OCI-LY7 (cell line): ENCODE data around the gene GDPD2. TPM values are rescaled to one million over a fixed set of nuclear protein-coding genes. Genes with fewer than 3 reads are reported as not detected.

Source experiments
- BruUV-seq: library from RNA; stranded (reverse); fragments of 400-500 nt; replicated peaks from 2 replicates; lab custom pipeline; 2021; lab: Mats Ljungman, UMichigan
- CTCF ChIA-PET: fragments of 300-600 bp; sonication (Branson Sonifier 250); formaldehyde crosslinking; loops from one replicate; lab custom pipeline; 2022; ENCODE audit warnings: antibody characterized with exemption; ENCODE audit not compliant: unreplicated experiment; lab: Charles Lee
- POLR2A ChIA-PET: fragments of 300-600 bp; sonication (Branson Sonifier 250); formaldehyde crosslinking; loops from one replicate; lab custom pipeline; 2022; ENCODE audit warnings: antibody characterized with exemption; lab: Charles Lee
- DNase-seq: peaks from one replicate; pipeline ENCODE4 v3.0.0-alpha.2; 2015; ENCODE audit warnings: low spot score
- H2AFZ ChIP-seq: fragments of 200-600 bp; sonication (generic), shearing (Covaris generic); 2 replicates; pipeline ENCODE4 v1.6.1; 2014; ENCODE audit warnings: mild to moderate bottlenecking, antibody characterized with exemption, low read length, moderate library complexity
- H3K27ac ChIP-seq: fragments of 200-600 bp; sonication (generic); 2 replicates; pipeline ENCODE4 v1.5.1; 2014; ENCODE audit warnings: mixed run types, low read depth, mild to moderate bottlenecking, moderate library complexity, low read length, inconsistent platforms; ENCODE audit not compliant: poor library complexity, severe bottlenecking
- H3K36me3 ChIP-seq: fragments of 200-600 bp; sonication (generic); 2 replicates; pipeline ENCODE4 v1.6.1; 2014; ENCODE audit warnings: mild to moderate bottlenecking, antibody characterized with exemption, low read length, moderate library complexity, mixed read lengths; ENCODE audit not compliant: insufficient read depth
- H3K4me1 ChIP-seq: fragments of 200-600 bp; sonication (generic); 2 replicates; pipeline ENCODE4 v1.5.1; 2014; ENCODE audit warnings: mild to moderate bottlenecking, low read length; ENCODE audit not compliant: insufficient read depth, poor library complexity, severe bottlenecking
- H3K4me2 ChIP-seq: fragments of 200-600 bp; sonication (generic); 2 replicates; pipeline ENCODE4 v1.6.1; 2014; ENCODE audit warnings: mild to moderate bottlenecking, low read length
- H3K4me3 ChIP-seq: fragments of 200-600 bp; sonication (generic); 2 replicates; pipeline ENCODE4 v1.5.1; 2014; ENCODE audit warnings: mild to moderate bottlenecking, low read depth, low read length; ENCODE audit not compliant: poor library complexity, severe bottlenecking
- H3K79me2 ChIP-seq: fragments of 200-600 bp; sonication (generic); 2 replicates; pipeline ENCODE4 v1.6.1; 2016; ENCODE audit warnings: low read depth, mild to moderate bottlenecking, low read length, moderate library complexity, mixed read lengths; ENCODE audit not compliant: insufficient read depth
- H3K9me2 ChIP-seq: fragments of 200-600 bp; sonication (generic); 2 replicates; pipeline ENCODE4 v1.6.1; 2016; ENCODE audit warnings: mild to moderate bottlenecking, low read length, mixed read lengths; ENCODE audit not compliant: insufficient read depth
- H3K9me3 ChIP-seq: fragments of 200-600 bp; sonication (generic); 2 replicates; pipeline ENCODE4 v1.6.1; 2014; ENCODE audit warnings: mild to moderate bottlenecking, mixed run types, low read length, mixed read lengths
- H4K20me1 ChIP-seq: fragments of 200-600 bp; sonication (generic); 2 replicates; pipeline ENCODE4 v1.6.1; 2014; ENCODE audit warnings: mild to moderate bottlenecking, antibody characterized with exemption, low read length, moderate library complexity, mixed read lengths; ENCODE audit not compliant: insufficient read depth
- EZH2phosphoT487 ChIP-seq: fragments of 200-600 bp; sonication (generic); IDR thresholded peaks from 2 replicates; pipeline ENCODE4 v1.6.1; 2018; ENCODE audit warnings: low read depth, borderline replicate concordance, mild to moderate bottlenecking, mixed run types, antibody characterized with exemption, low read length, moderate library complexity, mixed read lengths
- intact Hi-C: fragments of 100-400 bp; cut with micrococcal nuclease; formaldehyde crosslinking; loops from one replicate; pipeline ENCODE4 v1.10.0; 2022; ENCODE audit not compliant: unreplicated experiment
- small RNA-seq: library from RNA; depleted of rRNA; stranded (forward); fragments of <200 nt; gene quantifications from one replicate; pipeline ENCODE3, GENCODE V24; 2014
- total RNA-seq, 2 experiments: library from RNA; depleted of rRNA in 1 of 2; stranded (reverse); fragments of >200 nt in 1 of 2; shearing (Covaris generic) in 1 of 2; gene quantifications; 2 replicates each; pipeline ENCODE4 v1.2.3, GENCODE V29; 2014 to 2022
- TF ChIP-seq, protein P1 (sequence below): fragments of 200-600 bp; sonication (generic); conservative IDR thresholded peaks from 2 replicates; pipeline ENCODE4 v1.5.1; 2014; ENCODE audit warnings: mild to moderate bottlenecking, antibody characterized with exemption, low read length, moderate library complexity, mixed read lengths

The GDPD2 gene
- total RNA-seq, 2 experiments from 2014 or later, result 0.16 TPM; not detected in 1

DNA sequence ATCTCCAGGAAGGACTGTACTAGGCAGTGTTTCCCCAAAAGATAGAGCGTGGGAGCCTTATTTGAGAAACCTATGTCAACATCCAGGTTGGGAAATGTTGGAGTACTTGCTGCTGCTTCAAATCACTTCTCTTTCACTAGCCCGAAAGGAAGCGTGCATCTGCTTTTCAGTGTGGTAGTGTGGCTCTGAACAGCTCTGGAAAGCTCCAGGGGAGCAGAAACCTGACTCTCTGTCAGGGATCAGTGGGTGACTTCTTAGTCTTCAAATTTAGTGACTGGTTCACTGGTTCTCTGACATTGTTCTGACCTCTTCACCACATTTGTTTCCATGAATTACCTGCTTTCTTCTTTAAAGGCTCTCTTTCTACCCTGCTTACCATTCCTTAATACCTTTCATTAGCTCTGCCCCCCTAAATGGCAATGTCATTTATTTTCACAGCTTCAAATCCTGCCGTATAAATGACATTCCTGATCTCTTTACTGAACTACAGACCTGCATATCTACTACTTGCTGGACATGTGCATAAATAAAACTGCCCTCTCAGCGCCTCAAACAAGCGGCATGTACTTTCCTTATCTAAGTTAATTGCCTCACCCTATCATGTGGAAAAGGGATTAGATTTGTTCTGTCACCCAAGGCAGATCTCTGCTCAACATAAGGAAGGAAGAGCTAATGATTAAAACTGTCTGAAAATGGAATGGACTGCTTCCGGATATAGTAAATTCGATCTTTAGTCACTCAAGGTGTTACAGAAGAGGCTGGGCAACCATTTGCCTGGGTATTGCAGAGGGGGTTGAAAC is 58.6 kb downstream of the GDPD2 start:
- no peak for TF ChIP-seq EZH2phosphoT487
- TF ChIP-seq, protein P1, sequence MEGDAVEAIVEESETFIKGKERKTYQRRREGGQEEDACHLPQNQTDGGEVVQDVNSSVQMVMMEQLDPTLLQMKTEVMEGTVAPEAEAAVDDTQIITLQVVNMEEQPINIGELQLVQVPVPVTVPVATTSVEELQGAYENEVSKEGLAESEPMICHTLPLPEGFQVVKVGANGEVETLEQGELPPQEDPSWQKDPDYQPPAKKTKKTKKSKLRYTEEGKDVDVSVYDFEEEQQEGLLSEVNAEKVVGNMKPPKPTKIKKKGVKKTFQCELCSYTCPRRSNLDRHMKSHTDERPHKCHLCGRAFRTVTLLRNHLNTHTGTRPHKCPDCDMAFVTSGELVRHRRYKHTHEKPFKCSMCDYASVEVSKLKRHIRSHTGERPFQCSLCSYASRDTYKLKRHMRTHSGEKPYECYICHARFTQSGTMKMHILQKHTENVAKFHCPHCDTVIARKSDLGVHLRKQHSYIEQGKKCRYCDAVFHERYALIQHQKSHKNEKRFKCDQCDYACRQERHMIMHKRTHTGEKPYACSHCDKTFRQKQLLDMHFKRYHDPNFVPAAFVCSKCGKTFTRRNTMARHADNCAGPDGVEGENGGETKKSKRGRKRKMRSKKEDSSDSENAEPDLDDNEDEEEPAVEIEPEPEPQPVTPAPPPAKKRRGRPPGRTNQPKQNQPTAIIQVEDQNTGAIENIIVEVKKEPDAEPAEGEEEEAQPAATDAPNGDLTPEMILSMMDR, result no peak
- no TSS peak for BruUV-seq
- Histone ChIP-seq H3K4me3 (no peak overlapping the region), H4K20me1 (no peaks in the 10 kb centered on the region), H2AFZ (no peak overlapping the region), H3K27ac (no peak overlapping the region), H3K79me2 (no peaks in the 10 kb centered on the region), H3K9me3 (no peaks in the 10 kb centered on the region), H3K4me2 (no peak overlapping the region), H3K4me1 (no peaks in the 10 kb centered on the region), H3K9me2 (no peaks in the 10 kb centered on the region), H3K36me3 (no peaks in the 10 kb centered on the region)
- no peak for DNase-seq
- CTCF ChIA-PET, result no interaction called here
- intact Hi-C loops, result no loop called here
- POLR2A ChIA-PET, result interaction anchor here (0.6 to 1.0 kb wide), 4 partner anchors 19 to 1099 kb away, joined by 3 to 5 read pairs (median 4); no protein-coding TSS in a partner anchor

- ChIA-PET POLR2A (interaction anchor here (0.6 kb wide), 1 partner anchor 1100 kb away, joined by 4 read pairs; no protein-coding TSS in a partner anchor), CTCF (no interaction called here)
- intact Hi-C loops, result no loop called here
- TF ChIP-seq, protein P1, result no peak
- TF ChIP-seq EZH2phosphoT487, result no peak
- Histone ChIP-seq H2AFZ (no peak overlapping the region), H3K36me3 (no peaks in the 10 kb centered on the region), H3K9me3 (no peaks in the 10 kb centered on the region), H4K20me1 (no peaks in the 10 kb centered on the region), H3K79me2 (no peaks in the 10 kb centered on the region), H3K4me1 (no peaks in the 10 kb centered on the region), H3K27ac (no peak overlapping the region), H3K4me2 (no peak overlapping the region), H3K4me3 (no peak overlapping the region), H3K9me2 (no peaks in the 10 kb centered on the region)
- BruUV-seq, result no TSS peak
- DNase-seq, result no peak
Measured at GRCh38 chrX:70482300-70482699, 59.2 kb downstream of the GDPD2 start.

Small RNA genes lying within 50 kb of the gene (small RNA-seq; reads per million reads assigned to genes)
- not detected for gene RNU4-81P
- gene RNY4P23, result 2.8 reads per million, percentile 84 among the genes with 10 or more reads in this experiment

Other genes with a start within 250 kb of the GDPD2 start
- gene DGAT2L6, start 245.8 kb upstream of the GDPD2 start, total RNA-seq (2014; rRNA removed; shearing (Covaris generic)), result not detected in 2 replicates
- gene DGAT2L6, start 245.8 kb upstream of the GDPD2 start, total RNA-seq (2022), result not detected in 2 replicates
- not detected in 2 replicates for gene AWAT1, start 188.7 kb upstream of the GDPD2 start, total RNA-seq (2014; rRNA removed; shearing (Covaris generic))
- not detected in 2 replicates for gene AWAT1, start 188.7 kb upstream of the GDPD2 start, total RNA-seq (2022)
- 0.16 and 0.31 TPM in 2 replicates for gene P2RY4, start 163.1 kb upstream of the GDPD2 start, total RNA-seq (2014; rRNA removed; shearing (Covaris generic))
- gene P2RY4, start 163.1 kb upstream of the GDPD2 start, total RNA-seq (2022), result 0.21 and 0.46 TPM in 2 replicates
- gene ARR3, start 155.0 kb upstream of the GDPD2 start, total RNA-seq (2014; rRNA removed; shearing (Covaris generic)), result not detected in 2 replicates
- gene ARR3, start 155.0 kb upstream of the GDPD2 start, total RNA-seq (2022), result not detected in 2 replicates
- gene RAB41, start 141.1 kb upstream of the GDPD2 start, total RNA-seq (2014; rRNA removed; shearing (Covaris generic)), result not detected in 2 replicates
- not detected in 2 replicates for gene RAB41, start 141.1 kb upstream of the GDPD2 start, total RNA-seq (2022)
- gene PDZD11, start 133.4 kb upstream of the GDPD2 start, total RNA-seq (2014; rRNA removed; shearing (Covaris generic)), result 23.0 and 23.3 TPM in 2 replicates
- gene PDZD11, start 133.4 kb upstream of the GDPD2 start, total RNA-seq (2022), result 27.4 and 30.3 TPM in 2 replicates
- gene KIF4A, start 133.2 kb upstream of the GDPD2 start, total RNA-seq (2014; rRNA removed; shearing (Covaris generic)), result 29.9 and 32.5 TPM in 2 replicates
- gene KIF4A, start 133.2 kb upstream of the GDPD2 start, total RNA-seq (2022), result 40.7 and 43.4 TPM in 2 replicates
- 0.06 TPM in 1 of 2 replicates, not detected in the other for gene DLG3, start 21.5 kb downstream of the GDPD2 start, total RNA-seq (2014; rRNA removed; shearing (Covaris generic))
- 0.09 TPM in 1 of 2 replicates, not detected in the other for gene DLG3, start 21.5 kb downstream of the GDPD2 start, total RNA-seq (2022)